ENCODE results near the gene NUDT9. TPM values are rescaled to one million over a fixed set of nuclear protein-coding genes. Genes with fewer than 3 reads are reported as not detected.

Gene NUDT9
- total and polyA plus RNA-seq, 2 donors (not counting 1 experiment from before 2014, with no cell fraction given), result 18.8 to 29.2 TPM

- Histone ChIP-seq H3K4me1 (ENCODE audit: control insufficient read depth, extremely low read depth, insufficient read depth, low read length) (no peaks in the 10 kb centered on the region), H3K4me2 (ENCODE audit: extremely low read depth, insufficient read depth, low read length) (no peak overlapping the region), H3K9ac (ENCODE audit: insufficient read depth, low read length) (no peak overlapping the region), H2AFZ (ENCODE audit: low read length) (no peak overlapping the region), H3K27me3 (ENCODE audit: control insufficient read depth, insufficient read depth, low read length) (no peaks in the 10 kb centered on the region), H3K27ac (ENCODE audit: insufficient read depth, low read length) (no peak overlapping the region), H3K9me3 (ENCODE audit: control insufficient read depth, insufficient read depth, low read depth, low read length) (no peaks in the 10 kb centered on the region), H3K79me2 (ENCODE audit: control insufficient read depth, insufficient read depth, low read length) (no peaks in the 10 kb centered on the region), H3K4me3 (replicated peaks in 1 of 4; ENCODE audit: control extremely low read depth in 1 of 4, insufficient read depth in 1 of 4, low read depth in 3 of 4, low read length in 4 of 4) (no peak overlapping the region), H4K20me1 (ENCODE audit: control insufficient read depth, extremely low read depth, insufficient read depth, low read length) (no peaks in the 10 kb centered on the region), H3K36me3 (ENCODE audit: control insufficient read depth, insufficient read depth, low read length) (no peaks in the 10 kb centered on the region)
- DNase-seq (ENCODE audit: low read depth in 2 of 2), result no peak
- TF ChIP-seq CTCF (conservative IDR thresholded peaks at IDR 0.05 in 1 of 2, IDR thresholded peaks at IDR 0.05 in 1 of 2; ENCODE audit: low read depth in 1 of 2, low read length in 2 of 2), result no peak
- TF ChIP-seq EZH2 (IDR thresholded peaks at IDR 0.05; ENCODE audit: low read length, missing control alignments), result no peak
Observed at GRCh38 chr4:87462102-87462501, 39.7 kb downstream of the NUDT9 start.

GRCh38 chr4:87465739-87466366 is 43.5 kb downstream of the NUDT9 start:
- Histone ChIP-seq H3K36me3 (ENCODE audit: control insufficient read depth, insufficient read depth, low read length) (no peaks in the 10 kb centered on the region), H3K27ac (ENCODE audit: insufficient read depth, low read length) (no peak overlapping the region), H3K4me3 (replicated peaks in 1 of 4; ENCODE audit: control extremely low read depth in 1 of 4, insufficient read depth in 1 of 4, low read depth in 3 of 4, low read length in 4 of 4) (no peak overlapping the region), H2AFZ (ENCODE audit: low read length) (no peak overlapping the region), H3K9ac (ENCODE audit: insufficient read depth, low read length) (no peak overlapping the region), H3K4me1 (ENCODE audit: control insufficient read depth, extremely low read depth, insufficient read depth, low read length) (no peaks in the 10 kb centered on the region), H3K4me2 (ENCODE audit: extremely low read depth, insufficient read depth, low read length) (no peak overlapping the region), H3K9me3 (ENCODE audit: control insufficient read depth, insufficient read depth, low read depth, low read length) (no peaks in the 10 kb centered on the region), H3K27me3 (ENCODE audit: control insufficient read depth, insufficient read depth, low read length) (no peaks in the 10 kb centered on the region), H3K79me2 (ENCODE audit: control insufficient read depth, insufficient read depth, low read length) (no peaks in the 10 kb centered on the region), H4K20me1 (ENCODE audit: control insufficient read depth, extremely low read depth, insufficient read depth, low read length) (no peaks in the 10 kb centered on the region)
- TF ChIP-seq CTCF (conservative IDR thresholded peaks at IDR 0.05 in 1 of 2, IDR thresholded peaks at IDR 0.05 in 1 of 2; ENCODE audit: low read depth in 1 of 2, low read length in 2 of 2), result peak; percentile 30 to 59
- no peak for TF ChIP-seq EZH2 (IDR thresholded peaks at IDR 0.05; ENCODE audit: low read length, missing control alignments)
- DNase-seq (ENCODE audit: low read depth in 2 of 2), result peak; percentile 48 to 79

GRCh38 chr4:87469390-87469789 is 47.0 kb downstream of the NUDT9 start:
- H3K79me2 ChIP-seq (ENCODE audit: control insufficient read depth, insufficient read depth, low read length), result no peaks in the 10 kb centered on the region
- H3K9ac ChIP-seq (ENCODE audit: insufficient read depth, low read length), result no peak overlapping the region
- no peaks in the 10 kb centered on the region for H3K36me3 ChIP-seq (ENCODE audit: control insufficient read depth, insufficient read depth, low read length)
- no peaks in the 10 kb centered on the region for H4K20me1 ChIP-seq (ENCODE audit: control insufficient read depth, extremely low read depth, insufficient read depth, low read length)
- no peaks in the 10 kb centered on the region for H3K27me3 ChIP-seq (ENCODE audit: control insufficient read depth, insufficient read depth, low read length)
- peak in 1 of 2 donors; percentile 8 for DNase-seq (ENCODE audit: low read depth in 2 of 2)
- TF ChIP-seq EZH2 (IDR thresholded peaks at IDR 0.05; ENCODE audit: low read length, missing control alignments), result no peak
- TF ChIP-seq CTCF (conservative IDR thresholded peaks at IDR 0.05 in 1 of 2, IDR thresholded peaks at IDR 0.05 in 1 of 2; ENCODE audit: low read depth in 1 of 2, low read length in 2 of 2), result no peak
- no peak overlapping the region for H3K27ac ChIP-seq (ENCODE audit: insufficient read depth, low read length)
- H3K4me1 ChIP-seq (ENCODE audit: control insufficient read depth, extremely low read depth, insufficient read depth, low read length), result no peaks in the 10 kb centered on the region
- no peak overlapping the region for H2AFZ ChIP-seq (ENCODE audit: low read length)
- H3K9me3 ChIP-seq (ENCODE audit: control insufficient read depth, insufficient read depth, low read depth, low read length), result no peaks in the 10 kb centered on the region
- H3K4me2 ChIP-seq (ENCODE audit: extremely low read depth, insufficient read depth, low read length), result no peak overlapping the region
- H3K4me3 ChIP-seq (replicated peaks in 1 of 4; ENCODE audit: control extremely low read depth in 1 of 4, insufficient read depth in 1 of 4, low read depth in 3 of 4, low read length in 4 of 4), result no peak overlapping the region

All from fibroblast of lung (primary cell).